Activated CD8-positive, alpha-beta memory T cell treated with anti-CD3 and anti-CD28 coated beads for 36 hours (primary cell): Measurements from ENCODE around the gene COQ4. TPM values are rescaled to one million over a fixed set of nuclear protein-coding genes. Genes with fewer than 3 reads are reported as not detected.
"Not testable (repeated sequence)": the region's sequence is repeated elsewhere in the genome, so short reads cannot be mapped to it uniquely, and the experiment has no call there.

ENCODE experiments used
- CTCF ChIA-PET: fragments of 350-600 bp; sonication (Branson Sonifier 250); formaldehyde crosslinking; loops from one replicate; lab custom pipeline; 2021; ENCODE audit warnings: antibody characterized with exemption; lab: Charles Lee
- POLR2A ChIA-PET: fragments of 350-600 bp; sonication (Branson Sonifier 250); formaldehyde crosslinking; loops from one replicate; lab custom pipeline; 2021; ENCODE audit warnings: antibody characterized with exemption; lab: Charles Lee
- total RNA-seq, 2 experiments: library from RNA; stranded (reverse); gene quantifications; one replicate each; pipeline ENCODE4 v1.2.3, GENCODE V29; 2021

The COQ4 gene
- 10 to 100 TPM; 47.5 to 52.3 TPM for total RNA-seq

- ChIA-PET POLR2A (interaction anchor here (1.1 kb wide), 1 partner anchor 47 kb away, joined by 3 read pairs; the partner anchor contains the start of genes GOLGA2 and SWI5), CTCF (interaction anchor here (2.1 kb wide), 1 partner anchor 19 kb away, joined by 7 read pairs; no protein-coding TSS in a partner anchor)
These were observed at the start of gene COQ4, which contains the start of gene TRUB2 for GRCh38 chr9:128322404-128323211. COQ4 (plus strand) TSS chr9:128322839; CDS start chr9:128322859, 20 bp downstream. TRUB2 (minus strand) TSS chr9:128322447; CDS start chr9:128322408, 39 bp downstream.

DNA sequence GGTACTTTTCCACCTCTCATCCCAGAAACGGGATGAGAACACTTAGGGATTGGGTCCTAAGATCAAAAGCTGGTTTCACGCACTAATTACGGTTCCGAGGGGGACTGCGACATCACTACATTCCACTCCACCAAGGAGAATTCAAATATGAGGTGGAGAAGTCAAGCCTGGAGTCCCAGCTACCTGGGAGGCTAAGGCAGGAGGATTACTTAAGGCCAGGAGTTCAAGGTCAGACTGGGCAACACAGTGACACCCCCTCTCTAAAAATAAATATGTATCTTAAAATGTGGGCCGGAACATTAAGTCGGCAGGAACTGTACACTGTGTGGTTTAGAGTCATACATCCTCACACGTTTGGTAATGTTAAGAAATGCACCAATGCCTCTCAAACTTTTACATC is 48.4 kb upstream of the COQ4 start:
- CTCF ChIA-PET: interaction anchor here (1.7 kb wide), 1 partner anchor 19 kb away, joined by 3 read pairs; no protein-coding TSS in a partner anchor
- POLR2A ChIA-PET: no interaction called here

GRCh38 chr9:128275198-128276007 is 47.2 kb upstream of the COQ4 start, which contains the start of gene GOLGA2:
GOLGA2 (minus strand) TSS chr9:128276007; CDS start chr9:128275976, 31 bp downstream.
- POLR2A ChIA-PET: interaction anchor here (0.6 to 0.9 kb wide), 3 partner anchors 46 to 275 kb away, joined by 3 to 4 read pairs (median 3); no protein-coding TSS in a partner anchor
- CTCF ChIA-PET: interaction anchor here (0.8 kb wide), 1 partner anchor 20 kb away, joined by 4 read pairs; no protein-coding TSS in a partner anchor

DNA sequence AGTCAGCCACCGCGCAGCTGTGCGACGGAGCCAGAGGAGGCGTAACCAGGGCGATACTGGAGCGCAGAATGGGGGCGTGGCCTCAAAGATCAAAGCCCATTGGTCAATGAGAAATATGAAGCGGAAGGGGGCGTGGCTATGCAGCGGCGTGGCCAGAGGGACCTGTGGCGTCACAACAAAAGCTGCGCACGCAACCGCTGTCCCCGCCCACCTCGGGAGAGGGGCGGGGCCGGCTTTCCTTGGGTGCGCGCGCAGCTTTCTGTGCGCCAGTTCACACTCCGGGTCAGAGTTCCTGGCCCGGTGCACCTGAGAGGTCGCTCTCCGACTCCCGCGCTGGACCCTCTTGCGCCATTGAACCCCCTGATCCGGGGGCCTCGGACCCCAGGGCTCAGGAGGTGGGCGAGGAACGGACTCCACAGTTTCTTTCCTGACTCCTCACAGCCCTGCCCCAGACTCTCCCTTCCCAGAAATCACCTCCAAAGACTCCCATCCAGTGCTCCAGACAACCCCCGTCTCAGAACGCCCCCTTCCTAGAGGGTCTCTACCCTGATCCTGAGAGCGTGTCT is 46.5 kb upstream of the COQ4 start, which contains the start of gene SWI5:
Gene SWI5, plus strand, starts transcription at position 269 of the 566 bp plus-strand sequence.
- CTCF ChIA-PET: interaction anchor here (0.8 kb wide), 1 partner anchor 19 kb away, joined by 4 read pairs; no protein-coding TSS in a partner anchor
- POLR2A ChIA-PET: interaction anchor here (0.6 to 0.9 kb wide), 3 partner anchors 46 to 274 kb away, joined by 3 to 4 read pairs (median 3); no protein-coding TSS in a partner anchor

DNA sequence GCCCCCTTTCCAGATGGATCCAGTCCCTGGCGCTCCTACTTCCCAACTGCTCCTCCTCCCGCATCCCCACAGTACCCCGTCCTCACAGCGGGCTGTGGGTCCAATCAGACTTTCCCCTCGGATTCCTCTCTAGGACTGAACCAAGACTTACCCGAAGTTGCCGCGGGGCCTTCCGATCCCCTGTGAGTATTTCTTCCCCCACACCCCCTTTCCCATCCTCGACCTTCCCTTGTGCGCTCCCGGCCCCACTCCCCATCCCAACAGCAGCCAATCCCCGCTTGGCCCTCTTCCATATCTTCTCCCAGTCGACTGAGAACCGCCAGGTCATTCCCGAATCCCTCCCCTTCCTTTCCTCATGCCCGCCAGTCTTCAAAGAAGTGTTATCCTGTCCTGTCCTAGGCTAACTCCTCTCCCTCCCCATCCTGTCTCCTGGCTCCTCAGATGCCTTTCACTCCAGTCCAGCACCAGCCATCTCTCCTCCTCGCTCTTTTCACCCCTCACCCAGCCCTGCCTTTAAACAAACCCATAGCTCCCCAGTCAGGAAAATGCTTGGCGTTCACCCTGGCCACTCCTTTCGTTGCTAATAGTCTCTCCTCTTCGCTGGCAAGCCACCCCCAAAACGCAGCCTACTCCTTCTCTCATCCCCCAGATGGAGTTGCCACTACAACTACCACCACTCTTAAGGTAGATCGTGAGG is 45.9 kb upstream of the COQ4 start:
- CTCF ChIA-PET: interaction anchor here (1.8 kb wide), 1 partner anchor 19 kb away, joined by 9 read pairs; no protein-coding TSS in a partner anchor
- POLR2A ChIA-PET: interaction anchor here (0.9 kb wide), 1 partner anchor 274 kb away, joined by 4 read pairs; no protein-coding TSS in a partner anchor

DNA sequence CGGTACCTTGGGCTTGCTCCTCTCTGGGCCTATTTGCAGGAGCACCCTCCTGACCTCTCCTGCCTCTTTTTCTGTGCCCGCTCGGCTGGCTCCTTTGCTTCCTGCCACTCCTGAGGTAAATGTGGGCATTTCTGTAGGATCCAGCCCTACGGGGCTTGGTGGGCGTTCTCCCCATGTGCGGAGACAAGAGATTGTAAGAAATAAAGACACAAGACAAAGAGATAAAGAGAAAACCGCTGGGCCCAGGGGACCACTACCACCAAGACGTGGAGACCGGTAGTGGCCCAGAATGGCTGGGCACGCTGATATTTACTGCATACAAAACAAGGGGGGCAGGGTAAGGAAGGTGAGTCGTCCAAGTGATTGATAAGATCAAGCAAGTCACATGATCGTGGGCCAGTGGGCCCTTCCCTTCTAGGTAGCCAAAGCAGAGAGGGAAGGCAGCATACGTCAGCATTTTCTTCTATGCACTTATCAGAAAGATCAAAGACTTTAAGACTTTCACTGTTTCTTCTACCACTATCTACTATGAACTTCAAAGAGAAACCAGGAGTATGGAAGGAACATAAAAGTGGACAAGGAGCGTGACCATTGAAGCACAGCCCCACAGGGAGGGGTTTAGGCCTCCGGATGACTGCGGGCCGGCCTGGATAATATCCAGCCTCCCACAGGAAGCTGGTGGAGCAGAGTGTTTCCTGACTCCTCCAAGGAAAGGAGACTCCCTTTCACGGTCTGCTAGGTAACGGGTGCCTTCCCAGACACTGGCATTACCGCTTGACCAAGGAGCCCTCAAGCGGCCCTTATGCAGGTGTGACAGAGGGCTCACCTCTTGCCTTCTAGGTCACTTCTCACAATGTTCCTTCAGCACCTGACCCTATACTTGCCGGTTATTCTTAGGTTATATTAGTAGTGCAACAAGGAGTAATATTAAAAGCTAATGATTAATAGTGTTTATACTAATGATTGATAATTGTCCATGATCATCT is 43.3 kb upstream of the COQ4 start:
- POLR2A ChIA-PET: not testable (repeated sequence)

DNA sequence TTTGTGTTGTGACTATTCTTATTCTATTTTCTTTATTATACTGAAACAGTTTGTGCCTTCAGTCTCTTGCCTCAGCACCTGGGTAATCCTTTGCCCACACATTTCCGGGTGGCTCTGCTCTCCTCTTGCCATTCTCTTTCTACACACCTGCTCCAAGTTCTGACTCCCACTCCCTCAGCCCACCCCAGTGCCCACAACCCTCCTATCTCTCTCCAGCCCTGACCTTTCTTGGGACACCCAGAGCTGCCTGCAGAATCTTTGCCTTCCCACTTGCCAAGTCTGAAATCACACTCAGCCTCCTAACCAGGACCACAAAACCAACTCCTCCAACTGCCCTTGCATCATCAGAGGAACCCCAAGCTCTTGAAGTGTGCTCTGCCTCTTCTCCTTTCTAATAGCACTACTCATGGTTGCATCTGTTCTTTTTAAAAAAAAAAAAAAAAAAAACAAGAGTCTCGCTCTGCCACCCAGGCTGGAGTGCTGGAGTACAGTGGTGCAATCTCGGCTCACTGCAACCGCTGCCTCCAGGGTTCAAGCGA is 42.5 kb upstream of the COQ4 start:
- ChIA-PET CTCF (interaction anchor here (0.7 to 1.1 kb wide), 2 partner anchors 61 to 79 kb away, joined by 3 read pairs; no protein-coding TSS in a partner anchor), POLR2A (no interaction called here)

More for the DNA sequence above, 43.3 kb upstream of the COQ4 start:
- CTCF ChIA-PET: not testable (repeated sequence)

DNA sequence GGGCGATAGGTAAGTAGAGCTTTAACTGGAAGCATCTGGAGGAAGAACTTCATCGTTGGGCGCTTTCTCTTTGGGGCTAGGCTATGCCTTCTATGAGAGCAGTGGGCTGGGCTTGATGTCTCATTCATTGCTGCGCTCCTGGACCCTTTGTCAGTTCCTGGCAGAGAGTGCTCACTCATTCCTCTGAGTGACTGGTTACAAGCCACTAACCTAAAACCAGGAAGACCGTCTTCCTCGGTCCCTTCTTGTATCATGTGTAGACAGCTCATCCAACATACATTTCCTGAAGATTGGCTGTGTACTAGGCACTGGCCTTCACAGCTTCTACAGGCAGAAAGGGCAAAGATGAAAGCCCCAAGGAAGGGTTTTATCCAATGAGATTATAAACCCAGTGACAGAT is 40.1 kb upstream of the COQ4 start:
- POLR2A ChIA-PET: no interaction called here
- CTCF ChIA-PET: no interaction called here

- ChIA-PET POLR2A (no interaction called here), CTCF (interaction anchor here (0.6 kb wide), 1 partner anchor 461 kb away, joined by 3 read pairs; no protein-coding TSS in a partner anchor)
These were observed 37.4 kb upstream of the COQ4 start for GRCh38 chr9:128285033-128285784.

DNA sequence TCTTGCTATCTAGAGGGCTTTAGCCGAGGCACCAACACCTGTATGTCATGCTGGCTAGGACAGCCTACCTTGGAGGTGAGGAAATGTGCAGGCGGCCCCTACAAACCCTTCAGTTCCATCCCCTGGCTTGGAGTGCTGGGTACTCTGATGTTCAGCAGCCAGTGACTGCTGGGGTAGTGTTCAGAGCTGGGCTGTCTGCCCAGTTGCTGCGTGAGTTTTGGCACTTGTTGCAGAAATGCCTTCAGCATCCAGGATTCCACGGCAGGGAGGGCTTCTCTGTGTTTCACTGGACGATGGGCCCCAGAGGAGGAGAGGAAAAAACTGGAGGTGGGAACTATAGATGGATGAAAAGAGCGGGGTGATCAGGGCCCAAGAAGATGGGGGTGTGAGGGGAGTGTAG is 36.2 kb upstream of the COQ4 start:
- CTCF ChIA-PET: no interaction called here
- POLR2A ChIA-PET: no interaction called here

DNA sequence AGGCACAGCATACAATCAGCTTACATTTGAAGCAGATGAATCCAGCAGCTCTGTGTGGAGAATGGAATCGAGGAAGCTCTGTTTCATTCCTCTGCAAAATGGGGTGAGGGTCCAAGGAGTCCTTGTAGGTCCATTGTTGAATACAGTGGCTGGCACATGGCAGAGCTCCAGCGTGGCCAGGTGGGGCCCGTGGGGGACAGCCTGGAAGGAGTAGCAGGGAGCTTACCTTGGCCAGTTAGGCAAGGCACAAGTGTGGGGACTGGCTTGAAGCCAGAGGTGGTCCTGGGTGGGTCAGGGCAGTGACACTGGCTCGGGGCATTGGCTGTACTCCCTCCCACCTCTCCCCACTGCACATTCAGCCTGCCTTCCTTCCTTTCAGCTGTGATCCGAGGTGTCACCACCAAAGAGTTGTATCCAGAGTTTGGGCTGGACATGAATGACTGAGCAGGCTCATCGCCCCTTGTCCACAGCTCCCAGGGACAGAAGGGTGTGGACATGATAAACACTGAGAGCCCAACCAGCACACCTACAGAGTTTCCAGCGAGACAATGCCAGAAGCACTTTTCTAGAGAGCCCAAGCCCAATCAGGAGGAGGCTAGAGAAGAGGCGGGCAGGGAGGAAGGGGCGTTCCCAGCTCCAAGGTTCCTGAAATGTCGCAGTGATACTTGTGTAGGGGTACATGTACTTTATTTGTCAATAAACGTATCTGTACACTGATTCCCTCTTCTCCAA is 34.2 kb upstream of the COQ4 start:
- CTCF ChIA-PET: no interaction called here
- POLR2A ChIA-PET: no interaction called here

DNA sequence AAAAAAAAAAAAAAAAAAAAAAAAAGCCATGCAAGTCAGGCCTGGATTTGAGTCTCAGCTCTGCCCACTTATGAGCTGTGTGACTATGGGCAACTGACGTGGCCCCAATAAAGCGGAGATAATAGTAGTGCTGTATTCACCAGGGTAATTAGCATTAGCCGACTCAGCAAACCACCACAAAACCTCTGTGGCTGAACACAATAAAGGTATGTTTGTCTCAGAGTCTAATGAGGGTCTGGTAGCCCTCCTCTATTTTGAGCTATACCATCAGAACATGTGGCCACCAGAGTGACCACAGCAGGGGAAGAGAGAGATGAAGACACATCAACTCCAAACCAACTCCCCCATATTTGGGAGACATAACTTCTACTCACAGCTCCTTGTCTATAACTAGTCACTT is 30.6 kb upstream of the COQ4 start:
- ChIA-PET CTCF (interaction anchor here (0.7 kb wide), 1 partner anchor 119 kb away, joined by 4 read pairs; no protein-coding TSS in a partner anchor), POLR2A (no interaction called here)

DNA sequence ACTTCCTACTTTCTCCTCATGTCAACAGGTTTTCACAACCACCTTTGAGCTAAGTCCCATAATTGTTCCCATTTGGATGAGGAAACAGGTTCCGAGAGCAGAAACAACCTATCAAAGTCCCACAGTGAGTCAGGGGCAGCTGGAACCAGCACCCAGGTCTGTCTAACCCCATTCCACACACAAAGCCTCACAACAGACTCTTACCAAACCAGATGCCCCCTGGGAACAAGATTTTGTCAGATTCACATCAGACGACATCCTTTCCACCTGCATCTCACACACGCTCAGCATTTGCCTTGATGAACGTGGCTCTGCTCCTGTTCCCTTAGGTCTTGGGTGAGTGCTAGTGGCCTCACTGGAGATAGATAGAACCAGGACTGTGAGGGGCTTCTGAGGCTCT is 29.5 kb upstream of the COQ4 start:
- CTCF ChIA-PET: interaction anchor here (0.7 kb wide), 1 partner anchor 17 kb away, joined by 3 read pairs; no protein-coding TSS in a partner anchor
- POLR2A ChIA-PET: interaction anchor here (1.0 kb wide), 1 partner anchor 15 kb away, joined by 3 read pairs; no protein-coding TSS in a partner anchor

DNA sequence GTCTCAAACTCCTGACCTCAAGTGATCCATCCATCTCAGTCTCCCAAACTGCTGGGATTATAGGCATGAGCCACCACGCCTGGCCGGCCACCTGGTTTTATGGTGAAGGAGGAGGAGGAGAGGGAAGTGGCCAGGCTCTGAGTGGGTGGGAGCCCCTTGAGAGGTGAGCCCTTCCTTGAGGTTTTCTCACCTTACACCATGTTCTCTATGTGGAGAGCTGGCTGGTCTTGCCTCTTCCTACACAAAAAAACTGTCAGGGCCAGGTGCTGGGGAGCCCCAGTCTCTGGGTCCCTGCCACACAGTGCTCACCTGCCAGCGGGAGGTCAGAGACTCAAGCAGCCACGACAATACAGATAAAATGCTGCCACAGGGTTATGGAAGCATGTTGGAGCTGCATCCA is 28.5 kb upstream of the COQ4 start:
- ChIA-PET POLR2A (no interaction called here), CTCF (interaction anchor here (0.5 to 2.8 kb wide), 3 partner anchors 47 to 259 kb away, joined by 3 to 17 read pairs (median 3); no protein-coding TSS in a partner anchor)
